CD4-positive, alpha-beta memory T cell (primary cell): ENCODE data around the gene APOA4. TPM values are rescaled to one million over a fixed set of nuclear protein-coding genes. Genes with fewer than 3 reads are reported as not detected.

ENCODE experiments used
- CTCF ChIA-PET: fragments of 350-600 bp; sonication (Branson Sonifier 250); formaldehyde crosslinking; loops from one replicate; lab custom pipeline; 2021; ENCODE audit warnings: inconsistent platforms; ENCODE audit not compliant: partially characterized antibody; lab: Charles Lee
- POLR2A ChIA-PET: fragments of 350-600 bp; sonication (Branson Sonifier 250); formaldehyde crosslinking; loops from one replicate; lab custom pipeline; 2021; ENCODE audit not compliant: partially characterized antibody; lab: Charles Lee
- DNase-seq, 5 donors: peaks; one replicate each; pipeline versions ENCODE4 v3.0.0 to v3.0.0-alpha.2; 2020 to 2022; ENCODE audit warnings: mixed read lengths in 1 of 5
- H3K27ac ChIP-seq: one replicate; pipeline ENCODE4 v1.7.0; 2013; ENCODE audit warnings: low read depth, low read length
- H3K27me3 ChIP-seq: 2 replicates; pipeline ENCODE4 v1.7.0; 2013; ENCODE audit warnings: mild to moderate bottlenecking, low read length, moderate library complexity; ENCODE audit not compliant: insufficient read depth
- H3K36me3 ChIP-seq: 2 replicates; pipeline ENCODE4 v1.7.0; 2013; ENCODE audit warnings: mild to moderate bottlenecking, low read length, moderate library complexity; ENCODE audit not compliant: insufficient read depth
- H3K4me1 ChIP-seq: 2 replicates; pipeline ENCODE4 v1.7.0; 2013; ENCODE audit warnings: mild to moderate bottlenecking, low read length, moderate library complexity; ENCODE audit not compliant: insufficient read depth
- H3K4me3 ChIP-seq, 2 donors: one replicate each; pipeline ENCODE4 v1.7.0; 2013; ENCODE audit warnings: low read length in 2 of 2, mild to moderate bottlenecking in 1 of 2
- H3K9me3 ChIP-seq, 2 donors: one replicate each; pipeline ENCODE4 v1.7.0; 2013; ENCODE audit warnings: low read length in 2 of 2, control low read depth in 1 of 2; ENCODE audit not compliant: control insufficient read depth in 1 of 2
- H3K27ac Mint-ChIP-seq, 7 donors: one replicate each; pipeline ENCODE4 v1.8.0; 2020 to 2021; ENCODE audit warnings: mixed read lengths in 7 of 7, mild to moderate bottlenecking in 6 of 7, inconsistent platforms in 3 of 7, moderate library complexity in 3 of 7
- H3K27me3 Mint-ChIP-seq, 2 donors: one replicate each; pipeline ENCODE4 v1.8.0; 2020 to 2021; ENCODE audit warnings: mixed read lengths in 2 of 2
- H3K36me3 Mint-ChIP-seq, 2 donors: one replicate each; pipeline ENCODE4 v1.8.0; 2020 to 2021; ENCODE audit warnings: mixed read lengths in 2 of 2, inconsistent platforms in 1 of 2, mild to moderate bottlenecking in 1 of 2
- H3K4me1 Mint-ChIP-seq, 4 donors: one replicate each; pipeline ENCODE4 v1.8.0; 2020 to 2021; ENCODE audit warnings: mixed read lengths in 4 of 4, mild to moderate bottlenecking in 1 of 4
- H3K4me3 Mint-ChIP-seq, 8 donors: one replicate each; pipeline ENCODE4 v1.8.0; 2020 to 2021; ENCODE audit warnings: mixed read lengths in 8 of 8, mild to moderate bottlenecking in 7 of 8, moderate library complexity in 6 of 8, inconsistent platforms in 3 of 8
- H3K9me3 Mint-ChIP-seq, 8 donors: one replicate each; pipeline ENCODE4 v1.8.0; 2020 to 2021; ENCODE audit warnings: mixed read lengths in 8 of 8, mild to moderate bottlenecking in 5 of 8, inconsistent platforms in 3 of 8, moderate library complexity in 1 of 8
- intact Hi-C: fragments of 100-400 bp; cut with micrococcal nuclease; formaldehyde crosslinking; loops from one replicate; pipeline ENCODE4 v1.15.1; 2023
- polyA plus RNA-seq, 2 donors: library from polyadenylated mRNA; unstranded; fragments of 300-500 nt; fragmentation: Illumina TruSeq; gene quantifications; one replicate each; pipeline ENCODE4 v1.2.3, GENCODE V29; 2021
- total RNA-seq, 2 experiments: library from RNA; stranded (reverse); gene quantifications; one replicate each; pipeline ENCODE4 v1.2.3, GENCODE V29; 2021

Gene APOA4
- total and polyA plus RNA-seq, 4 experiments from 2014 or later: not detected

DNA sequence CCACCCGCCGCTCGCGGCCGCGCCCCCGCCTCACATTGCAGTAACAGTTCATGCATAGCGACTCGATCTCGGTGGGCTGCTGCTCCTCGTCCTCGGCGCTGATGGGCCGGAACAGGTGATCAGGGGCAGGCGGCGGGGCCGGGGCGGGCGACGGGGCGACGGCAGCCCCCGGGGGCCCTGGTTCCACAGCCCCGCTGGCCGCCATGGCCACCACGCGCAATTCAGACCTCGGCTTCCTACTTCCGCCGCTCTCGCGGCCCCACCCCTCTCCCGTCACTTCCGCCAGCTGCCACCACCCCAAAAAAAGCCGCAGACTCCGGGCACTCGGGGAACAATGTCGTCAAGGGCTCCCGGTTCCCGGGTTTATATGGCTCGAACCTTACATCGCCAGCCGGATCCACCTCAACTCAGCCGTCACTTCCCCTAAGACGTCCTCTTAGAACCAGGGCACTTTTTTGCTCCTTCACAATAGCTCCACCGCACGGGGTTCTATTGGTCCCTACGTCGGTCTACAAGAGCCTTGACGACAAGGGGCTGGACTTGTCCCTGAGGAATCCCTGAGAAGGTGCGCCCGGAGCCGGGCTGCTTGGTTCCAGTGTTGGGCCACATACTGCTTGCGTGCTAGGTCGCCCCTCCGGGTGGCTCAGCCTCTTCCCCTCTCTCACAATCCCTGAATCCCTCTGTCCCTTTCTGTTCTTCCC lies 35.2 kb downstream of the APOA4 start, which contains the start of gene ZPR1:
ZPR1 (minus strand) TSS at position 238 of the 701 bp plus-strand sequence; CDS start at position 205, 33 bp downstream.
- H3K9me3 Mint-ChIP-seq: no peaks in the 10 kb centered on the region
- H3K27me3 Mint-ChIP-seq: peaks cover 0 to 2% of the 10 kb centered on the region in 2 donors
- H3K36me3 ChIP-seq: peaks cover 35% of the 10 kb centered on the region
- H3K27me3 ChIP-seq: no peaks in the 10 kb centered on the region
- peak; percentile 86 to 89 (median 86) for DNase-seq
- peaks cover 30 to 66% (median 45%) of the 10 kb centered on the region in 4 donors for H3K4me1 Mint-ChIP-seq
- intact Hi-C loops: loop anchor here (1.0 kb wide), 1 partner anchor 15 kb away; no protein-coding TSS in a partner anchor
- peaks cover 34 to 48% of the 10 kb centered on the region in 2 donors for H3K36me3 Mint-ChIP-seq
- peak within 1 kb of the TSS; percentile 96 to 99 (median 98) for H3K27ac Mint-ChIP-seq
- peak within 1 kb of the TSS; percentile 91 to 98 (median 97) for H3K4me3 Mint-ChIP-seq
- POLR2A ChIA-PET: interaction anchor here (0.7 to 6.8 kb wide), 17 partner anchors 9 to 540 kb away, joined by 3 to 100 read pairs (median 5); partner anchors contain the start of genes BUD13, CEP164, SIDT2 and SIK3
- H3K27ac ChIP-seq: peak within 1 kb of the TSS; percentile 84
- peak within 1 kb of the TSS; percentile 55 to 90 for H3K4me3 ChIP-seq
- no peaks in the 10 kb centered on the region for H3K9me3 ChIP-seq
- CTCF ChIA-PET: interaction anchor here (0.9 to 12.8 kb wide), 10 partner anchors 11 to 319 kb away, joined by 3 to 212 read pairs (median 6); partner anchors contain the start of genes APOA1 and SIK3
- peaks cover 40% of the 10 kb centered on the region for H3K4me1 ChIP-seq

DNA sequence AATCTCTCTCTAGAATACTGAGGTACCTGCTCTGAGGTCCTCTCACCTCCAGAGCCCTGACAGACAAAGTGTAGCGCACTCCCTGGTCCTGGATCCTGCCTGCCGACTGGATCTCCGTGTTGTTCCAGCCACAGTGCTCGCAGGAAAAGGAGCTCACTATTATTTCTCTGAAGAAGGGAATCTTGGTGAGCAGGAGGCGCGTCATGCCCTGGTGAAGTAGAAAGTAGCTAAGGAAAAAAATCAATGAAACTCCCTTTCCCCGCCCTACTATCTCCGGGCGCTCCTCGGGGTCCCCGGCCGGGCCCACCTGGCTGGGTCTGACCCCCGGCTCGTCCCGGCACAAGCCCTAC lies 35.7 kb downstream of the APOA4 start:
- peak overlapping the region; percentile 55 to 62 for H3K4me3 ChIP-seq
- DNase-seq: peak in 1 of 5 donors; percentile 9
- H3K27me3 Mint-ChIP-seq: peaks cover 0 to 2% of the 10 kb centered on the region in 2 donors
- intact Hi-C loops: no loop called here
- H3K9me3 Mint-ChIP-seq: no peaks in the 10 kb centered on the region
- H3K4me1 Mint-ChIP-seq: peaks cover 32 to 71% (median 48%) of the 10 kb centered on the region in 4 donors
- H3K9me3 ChIP-seq: no peaks in the 10 kb centered on the region
- peak overlapping the region; percentile 84 for H3K27ac ChIP-seq
- ChIA-PET POLR2A (interaction anchor here (0.7 to 6.8 kb wide), 18 partner anchors 10 to 540 kb away, joined by 3 to 100 read pairs (median 4); partner anchors contain the start of genes BUD13, CEP164, PCSK7 and SIDT2), CTCF (interaction anchor here (0.6 to 12.8 kb wide), 10 partner anchors 11 to 908 kb away, joined by 3 to 212 read pairs (median 6); partner anchors contain the start of genes APOA1 and SIK3)
- peaks cover 39 to 54% of the 10 kb centered on the region in 2 donors for H3K36me3 Mint-ChIP-seq
- peak overlapping the region; percentile 70 to 98 (median 94) for H3K27ac Mint-ChIP-seq
- no peaks in the 10 kb centered on the region for H3K27me3 ChIP-seq
- H3K4me3 Mint-ChIP-seq: peak overlapping the region; percentile 87 to 98 (median 96)
- H3K4me1 ChIP-seq: peaks cover 45% of the 10 kb centered on the region
- peaks cover 40% of the 10 kb centered on the region for H3K36me3 ChIP-seq

DNA sequence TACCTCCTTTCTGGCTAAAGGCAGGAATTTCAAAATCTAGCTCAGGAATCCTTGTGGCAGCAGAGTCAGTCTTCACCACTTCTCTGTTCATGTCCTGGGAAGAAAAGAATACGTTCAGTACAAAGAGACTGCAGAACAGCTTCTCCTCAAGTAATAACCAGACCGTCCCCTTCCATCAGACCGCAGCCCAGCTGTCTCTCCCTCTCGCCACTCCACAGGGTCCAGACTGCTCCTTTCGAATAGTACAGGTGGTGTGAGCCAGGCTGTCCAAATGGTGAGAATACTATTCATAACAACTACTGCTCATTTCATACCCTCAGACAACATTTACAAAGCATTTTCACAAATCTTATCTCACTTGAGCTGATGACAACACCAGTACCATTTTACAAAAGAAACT lies 36.1 kb downstream of the APOA4 start:
- H3K9me3 ChIP-seq: no peaks in the 10 kb centered on the region
- intact Hi-C loops: no loop called here

DNA sequence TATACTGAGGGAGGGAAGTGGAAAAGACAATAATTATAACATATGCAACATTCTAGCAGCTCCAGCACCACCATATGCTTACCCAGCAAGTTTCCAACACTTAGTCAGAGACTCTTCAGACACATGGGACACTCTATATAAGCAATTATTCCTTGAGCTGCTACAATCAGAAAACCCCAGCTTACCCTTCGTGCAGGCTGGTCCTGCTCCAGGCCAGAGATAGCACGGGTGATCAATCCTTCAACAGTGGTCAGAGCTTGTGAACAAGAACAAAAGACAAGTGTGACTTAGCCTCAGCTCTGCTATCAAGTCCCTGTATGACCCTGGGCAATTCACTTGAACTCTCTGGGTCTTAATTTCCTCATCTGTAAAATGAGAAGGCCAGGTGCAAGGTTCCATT lies 36.8 kb downstream of the APOA4 start:
- H3K4me1 Mint-ChIP-seq: peaks cover 33 to 73% (median 50%) of the 10 kb centered on the region in 4 donors
- H3K27ac ChIP-seq: peak overlapping the region; percentile 84
- no peaks in the 10 kb centered on the region for H3K9me3 ChIP-seq
- peaks cover 44% of the 10 kb centered on the region for H3K4me1 ChIP-seq
- peak overlapping the region; percentile 87 to 98 (median 96) for H3K4me3 Mint-ChIP-seq
- intact Hi-C loops: no loop called here
- POLR2A ChIA-PET: interaction anchor here (1.1 to 6.8 kb wide), 6 partner anchors 13 to 445 kb away, joined by 4 to 100 read pairs (median 20); partner anchors contain the start of genes BUD13, PCSK7 and SIK3
- no peak for DNase-seq
- no peaks in the 10 kb centered on the region for H3K9me3 Mint-ChIP-seq
- peaks cover 48% of the 10 kb centered on the region for H3K36me3 ChIP-seq
- H3K27ac Mint-ChIP-seq: peak overlapping the region; percentile 70 to 98 (median 94)
- H3K4me3 ChIP-seq: no peak overlapping the region
- peaks cover 46 to 65% of the 10 kb centered on the region in 2 donors for H3K36me3 Mint-ChIP-seq
- CTCF ChIA-PET: interaction anchor here (0.7 to 12.8 kb wide), 6 partner anchors 13 to 320 kb away, joined by 3 to 212 read pairs (median 22); partner anchors contain the start of genes APOA1 and SIK3
- H3K27me3 Mint-ChIP-seq: peaks cover 0 to 2% of the 10 kb centered on the region in 2 donors
- H3K27me3 ChIP-seq: no peaks in the 10 kb centered on the region

More for the DNA sequence above, 36.1 kb downstream of the APOA4 start:
- peaks cover 0 to 2% of the 10 kb centered on the region in 2 donors for H3K27me3 Mint-ChIP-seq
- peaks cover 32 to 75% (median 52%) of the 10 kb centered on the region in 4 donors for H3K4me1 Mint-ChIP-seq
- H3K36me3 Mint-ChIP-seq: peaks cover 43 to 58% of the 10 kb centered on the region in 2 donors
- H3K27ac ChIP-seq: peak overlapping the region; percentile 84
- peak overlapping the region; percentile 87 to 98 (median 96) for H3K4me3 Mint-ChIP-seq
- H3K27me3 ChIP-seq: no peaks in the 10 kb centered on the region
- peaks cover 48% of the 10 kb centered on the region for H3K4me1 ChIP-seq
- ChIA-PET CTCF (interaction anchor here (0.6 to 12.8 kb wide), 10 partner anchors 10 to 908 kb away, joined by 3 to 212 read pairs (median 4); partner anchors contain the start of genes APOA1 and SIK3), POLR2A (interaction anchor here (0.7 to 6.8 kb wide), 13 partner anchors 14 to 541 kb away, joined by 3 to 100 read pairs (median 7); partner anchors contain the start of genes BUD13, CEP164, PCSK7 and SIDT2)
- H3K36me3 ChIP-seq: peaks cover 45% of the 10 kb centered on the region
- H3K9me3 Mint-ChIP-seq: no peaks in the 10 kb centered on the region
- DNase-seq: no peak
- peak overlapping the region; percentile 70 to 98 (median 94) for H3K27ac Mint-ChIP-seq
- peak overlapping the region; percentile 55 to 62 for H3K4me3 ChIP-seq

DNA sequence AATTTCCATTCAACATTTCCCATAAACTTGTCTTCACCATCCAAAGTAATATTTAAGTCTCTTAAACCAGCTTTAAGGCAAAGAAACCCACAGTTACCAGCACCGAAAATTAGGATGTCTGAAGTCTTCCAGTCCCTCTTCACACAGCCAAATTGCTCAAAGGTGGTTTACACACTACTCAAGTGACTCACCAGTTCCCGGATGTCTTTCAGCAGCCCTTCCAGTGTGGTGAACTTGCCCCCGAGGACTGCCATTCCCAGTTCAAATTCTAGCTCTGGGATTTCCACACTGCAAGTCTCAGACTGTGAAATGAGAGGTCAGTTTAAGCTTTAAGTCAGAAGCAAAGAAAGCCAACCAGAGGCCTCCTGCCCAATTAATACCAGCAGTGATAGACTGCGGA lies 40.4 kb downstream of the APOA4 start:
- Mint-ChIP-seq H3K27me3 (no peaks in the 10 kb centered on the region), H3K4me3 (no peak overlapping the region), H3K4me1 (peaks cover 27 to 63% (median 42%) of the 10 kb centered on the region in 4 donors), H3K36me3 (peaks cover 77 to 91% of the 10 kb centered on the region in 2 donors), H3K27ac (peak overlapping the region in 4 of 7 donors; percentile 9 to 68 (median 40)), H3K9me3 (no peaks in the 10 kb centered on the region)
- intact Hi-C loops: no loop called here
- ChIA-PET CTCF (interaction anchor here (1.3 to 2.2 kb wide), 3 partner anchors 8 to 323 kb away, joined by 6 to 12 read pairs (median 9); partner anchors contain the start of gene APOA5), POLR2A (interaction anchor here (6.8 kb wide), 1 partner anchor 10 kb away, joined by 100 read pairs; the partner anchor contains the start of gene BUD13)
- H3K4me1 ChIP-seq: peaks cover 30% of the 10 kb centered on the region
- no peaks in the 10 kb centered on the region for H3K9me3 ChIP-seq
- H3K27me3 ChIP-seq: no peaks in the 10 kb centered on the region
- no peak overlapping the region for H3K27ac ChIP-seq
- DNase-seq: no peak
- peaks cover 80% of the 10 kb centered on the region for H3K36me3 ChIP-seq
- no peak overlapping the region for H3K4me3 ChIP-seq

DNA sequence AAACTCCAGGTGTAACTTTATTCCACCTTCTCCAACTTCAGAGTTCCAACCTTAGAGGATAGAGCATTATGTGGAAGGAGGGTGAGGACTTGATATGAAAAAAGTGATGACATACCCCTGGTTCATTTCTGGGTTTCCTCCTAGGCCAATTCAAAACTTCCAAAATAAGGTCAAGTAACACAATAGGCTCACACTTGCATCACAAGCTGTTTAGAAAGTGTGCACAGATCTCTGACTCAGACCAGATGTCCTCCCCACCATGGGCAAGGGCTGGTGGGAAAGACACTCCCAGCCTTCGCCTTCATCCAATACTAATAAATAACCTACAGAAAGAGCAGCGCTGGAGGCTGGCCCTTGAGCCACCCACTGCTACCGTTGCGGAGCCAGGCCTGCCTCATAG lies 44.5 kb downstream of the APOA4 start:
- Histone ChIP-seq H3K4me3 (no peak overlapping the region), H3K36me3 (peaks cover 54% of the 10 kb centered on the region), H3K9me3 (no peaks in the 10 kb centered on the region), H3K4me1 (peaks cover 20% of the 10 kb centered on the region), H3K27me3 (no peaks in the 10 kb centered on the region), H3K27ac (no peak overlapping the region)
- peak overlapping the region in 3 of 7 donors; percentile 42 to 77 (median 47) for H3K27ac Mint-ChIP-seq
- intact Hi-C loops: no loop called here
- H3K9me3 Mint-ChIP-seq: no peaks in the 10 kb centered on the region
- H3K27me3 Mint-ChIP-seq: no peaks in the 10 kb centered on the region
- ChIA-PET CTCF (no interaction called here), POLR2A (no interaction called here)
- H3K4me1 Mint-ChIP-seq: peaks cover 19 to 38% (median 20%) of the 10 kb centered on the region in 4 donors
- H3K4me3 Mint-ChIP-seq: no peak overlapping the region
- no peak for DNase-seq
- peaks cover 53 to 73% of the 10 kb centered on the region in 2 donors for H3K36me3 Mint-ChIP-seq
